ENCODE measurements around the gene ANKRD28. TPM values are rescaled to one million over a fixed set of nuclear protein-coding genes. Genes with fewer than 3 reads are reported as not detected.
"Not testable (repeated sequence)": the region's sequence is repeated elsewhere in the genome, so short reads cannot be mapped to it uniquely, and the experiment has no call there.

Gene ANKRD28
- total RNA-seq, 1 experiment from 2014 or later: 28.8 TPM

- DNase-seq: peak in 1 of 2 experiments; percentile 14
- Histone ChIP-seq H3K4me1 (peaks cover 11% of the 10 kb centered on the region), H3K27ac (peak overlapping the region; percentile 71), H3K36me3 (peaks cover 8% of the 10 kb centered on the region; the same call in 1 of the 2 replicates), H3K9me3 (replicated peaks) (no peaks in the 10 kb centered on the region), H3K4me3 (peak overlapping the region; percentile 49), H3K27me3 (no peaks in the 10 kb centered on the region)
These were observed 2.0 kb downstream of the ANKRD28 start for GRCh38 chr3:15795651-15796308.

GRCh38 chr3:15794842-15795650 lies 2.7 kb downstream of the ANKRD28 start:
- Histone ChIP-seq H3K4me1 (peaks cover 11% of the 10 kb centered on the region), H3K27me3 (no peaks in the 10 kb centered on the region), H3K36me3 (peaks cover 10% of the 10 kb centered on the region), H3K4me3 (peak overlapping the region; percentile 49), H3K9me3 (replicated peaks) (no peaks in the 10 kb centered on the region; the same call in 1 of the 2 replicates), H3K27ac (peak overlapping the region; percentile 71)
- DNase-seq: no peak

GRCh38 chr3:15794303-15794771 lies 3.4 kb downstream of the ANKRD28 start:
- H3K4me1 ChIP-seq: peaks cover 11% of the 10 kb centered on the region
- H3K27me3 ChIP-seq: no peaks in the 10 kb centered on the region
- peak overlapping the region; percentile 71; the same call in 1 of the 2 replicates for H3K27ac ChIP-seq
- DNase-seq: peak in 1 of 2 experiments; percentile 7
- peaks cover 12% of the 10 kb centered on the region for H3K36me3 ChIP-seq
- H3K9me3 ChIP-seq (replicated peaks): no peaks in the 10 kb centered on the region; the same call in 1 of the 2 replicates
- peak overlapping the region; percentile 49; the same call in 1 of the 2 replicates for H3K4me3 ChIP-seq

- no peaks in the 10 kb centered on the region for H3K27me3 ChIP-seq
- H3K9me3 ChIP-seq (replicated peaks): no peaks in the 10 kb centered on the region; the same call in 1 of the 2 replicates
- peaks cover 15% of the 10 kb centered on the region for H3K36me3 ChIP-seq
- no peak overlapping the region for H3K27ac ChIP-seq
- peaks cover 4% of the 10 kb centered on the region; the same call in 1 of the 2 replicates for H3K4me1 ChIP-seq
- no peak for DNase-seq
- H3K4me3 ChIP-seq: no peak overlapping the region
These were observed 6.3 kb downstream of the ANKRD28 start for GRCh38 chr3:15791525-15791924.

- no peak for DNase-seq
- H3K9me3 ChIP-seq (replicated peaks): no peaks in the 10 kb centered on the region; the same call in 1 of the 2 replicates
- H3K4me3 ChIP-seq: no peak overlapping the region
- no peak overlapping the region for H3K27ac ChIP-seq
- H3K36me3 ChIP-seq: peaks cover 15% of the 10 kb centered on the region
- H3K4me1 ChIP-seq: peaks cover 3% of the 10 kb centered on the region
- H3K27me3 ChIP-seq: no peaks in the 10 kb centered on the region
These were observed 9.8 kb downstream of the ANKRD28 start for GRCh38 chr3:15787941-15788340.

- no peak for DNase-seq
- H3K4me1 ChIP-seq: peaks cover 3% of the 10 kb centered on the region
- no peaks in the 10 kb centered on the region; the same call in 1 of the 2 replicates for H3K9me3 ChIP-seq (replicated peaks)
- no peak overlapping the region for H3K27ac ChIP-seq
- H3K27me3 ChIP-seq: no peaks in the 10 kb centered on the region
- peaks cover 13% of the 10 kb centered on the region for H3K36me3 ChIP-seq
- no peak overlapping the region for H3K4me3 ChIP-seq
These were observed 10.3 kb downstream of the ANKRD28 start for GRCh38 chr3:15787526-15787925.

- no peak overlapping the region for H3K27ac ChIP-seq
- H3K9me3 ChIP-seq (replicated peaks): no peaks in the 10 kb centered on the region
- H3K36me3 ChIP-seq: peaks cover 7% of the 10 kb centered on the region; the same call in 1 of the 2 replicates
- H3K4me1 ChIP-seq: peaks cover 16% of the 10 kb centered on the region
- H3K27me3 ChIP-seq: no peaks in the 10 kb centered on the region
- no peak for DNase-seq
- H3K4me3 ChIP-seq: no peak overlapping the region
These were observed 14.3 kb downstream of the ANKRD28 start for GRCh38 chr3:15783361-15783969.

- peaks cover 8% of the 10 kb centered on the region; the same call in 1 of the 2 replicates for H3K36me3 ChIP-seq
- no peaks in the 10 kb centered on the region for H3K27me3 ChIP-seq
- H3K4me3 ChIP-seq: no peak overlapping the region
These were observed 15.3 kb downstream of the ANKRD28 start for GRCh38 chr3:15782429-15782828.

GRCh38 chr3:15781637-15782402 lies 16.0 kb downstream of the ANKRD28 start:
- Histone ChIP-seq H3K36me3 (peaks cover 9% of the 10 kb centered on the region; the same call in 1 of the 2 replicates), H3K4me3 (no peak overlapping the region), H3K4me1 (peaks cover 16% of the 10 kb centered on the region), H3K27ac (no peak overlapping the region), H3K27me3 (no peaks in the 10 kb centered on the region), H3K9me3 (replicated peaks) (no peaks in the 10 kb centered on the region)
- DNase-seq: no peak

More at GRCh38 chr3:15782429-15782828, 15.3 kb downstream of the ANKRD28 start:
- DNase-seq: no peak
- Histone ChIP-seq H3K27ac (no peak overlapping the region), H3K4me1 (peaks cover 16% of the 10 kb centered on the region), H3K9me3 (replicated peaks) (no peaks in the 10 kb centered on the region)

- peaks cover 9% of the 10 kb centered on the region; the same call in 1 of the 2 replicates for H3K36me3 ChIP-seq
- H3K4me3 ChIP-seq: no peak overlapping the region
- no peak for DNase-seq
- H3K9me3 ChIP-seq (replicated peaks): no peaks in the 10 kb centered on the region
- peaks cover 16% of the 10 kb centered on the region for H3K4me1 ChIP-seq
- H3K27me3 ChIP-seq: no peaks in the 10 kb centered on the region
- no peak overlapping the region for H3K27ac ChIP-seq
These were observed 16.6 kb downstream of the ANKRD28 start for GRCh38 chr3:15781131-15781530.

GRCh38 chr3:15779111-15779510 lies 18.7 kb downstream of the ANKRD28 start:
- H3K27ac ChIP-seq: no peak overlapping the region
- DNase-seq: no peak
- no peaks in the 10 kb centered on the region for H3K27me3 ChIP-seq
- peaks cover 16% of the 10 kb centered on the region for H3K4me1 ChIP-seq
- peaks cover 9% of the 10 kb centered on the region; the same call in 1 of the 2 replicates for H3K36me3 ChIP-seq
- H3K9me3 ChIP-seq (replicated peaks): no peaks in the 10 kb centered on the region
- no peak overlapping the region for H3K4me3 ChIP-seq

GRCh38 chr3:15778332-15778858 lies 19.4 kb downstream of the ANKRD28 start:
- DNase-seq: no peak
- Histone ChIP-seq H3K27me3 (no peaks in the 10 kb centered on the region), H3K4me3 (no peak overlapping the region), H3K9me3 (replicated peaks) (no peaks in the 10 kb centered on the region), H3K4me1 (peaks cover 15% of the 10 kb centered on the region), H3K36me3 (peaks cover 9% of the 10 kb centered on the region; the same call in 1 of the 2 replicates), H3K27ac (no peak overlapping the region)

GRCh38 chr3:15774931-15775560 lies 22.7 kb downstream of the ANKRD28 start:
- H3K4me3 ChIP-seq; DNase-seq; H3K27me3 ChIP-seq; H3K9me3 ChIP-seq (replicated peaks); H3K27ac ChIP-seq; H3K4me1 ChIP-seq: not testable (repeated sequence)
- H3K36me3 ChIP-seq: peaks cover 12% of the 10 kb centered on the region
